OCI-LY7 (cell line): ENCODE data around the gene FBF1.

ENCODE experiments used
- CTCF ChIP-seq: fragments of 200-600 bp; sonication (generic); conservative IDR thresholded peaks from 2 replicates; pipeline ENCODE4 v1.5.1; 2014; ENCODE audit warnings: mild to moderate bottlenecking, antibody characterized with exemption, low read length, moderate library complexity, mixed read lengths
- EZH2phosphoT487 ChIP-seq: fragments of 200-600 bp; sonication (generic); IDR thresholded peaks from 2 replicates; pipeline ENCODE4 v1.6.1; 2018; ENCODE audit warnings: low read depth, borderline replicate concordance, mild to moderate bottlenecking, mixed run types, antibody characterized with exemption, low read length, moderate library complexity, mixed read lengths

GRCh38 chr17:75940727-75941441, at the start of gene FBF1:
- peak; percentile 40; the same call in 1 of the 2 replicates for TF ChIP-seq CTCF
- TF ChIP-seq EZH2phosphoT487: no peak
